ENCODE measurements around the gene SPDYE16.
"Not testable (repeated sequence)": the region's sequence is repeated elsewhere in the genome, so short reads cannot be mapped to it uniquely, and the experiment has no call there.

DNA sequence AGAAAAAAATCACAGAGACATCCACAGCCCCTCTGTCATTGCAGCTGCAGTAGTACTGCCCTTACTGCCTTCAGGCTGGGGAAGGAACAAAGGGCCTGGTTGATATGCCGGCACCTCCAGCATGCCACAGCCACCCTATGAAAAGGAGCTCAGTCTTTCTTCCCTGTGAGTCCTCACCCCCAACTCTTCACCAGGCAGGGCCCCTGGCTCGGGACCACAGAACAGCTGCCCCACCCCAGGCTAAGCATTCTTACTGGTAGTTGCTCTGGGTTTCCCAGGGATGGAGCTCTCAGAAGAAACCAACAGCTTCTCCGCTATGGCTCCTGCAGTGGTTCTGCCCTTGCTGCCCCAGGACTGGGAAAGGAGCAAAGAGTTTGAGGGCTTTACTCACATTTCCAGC lies 47.9 kb upstream of the SPDYE16 start:
- TF ChIP-seq, protein P1, sequence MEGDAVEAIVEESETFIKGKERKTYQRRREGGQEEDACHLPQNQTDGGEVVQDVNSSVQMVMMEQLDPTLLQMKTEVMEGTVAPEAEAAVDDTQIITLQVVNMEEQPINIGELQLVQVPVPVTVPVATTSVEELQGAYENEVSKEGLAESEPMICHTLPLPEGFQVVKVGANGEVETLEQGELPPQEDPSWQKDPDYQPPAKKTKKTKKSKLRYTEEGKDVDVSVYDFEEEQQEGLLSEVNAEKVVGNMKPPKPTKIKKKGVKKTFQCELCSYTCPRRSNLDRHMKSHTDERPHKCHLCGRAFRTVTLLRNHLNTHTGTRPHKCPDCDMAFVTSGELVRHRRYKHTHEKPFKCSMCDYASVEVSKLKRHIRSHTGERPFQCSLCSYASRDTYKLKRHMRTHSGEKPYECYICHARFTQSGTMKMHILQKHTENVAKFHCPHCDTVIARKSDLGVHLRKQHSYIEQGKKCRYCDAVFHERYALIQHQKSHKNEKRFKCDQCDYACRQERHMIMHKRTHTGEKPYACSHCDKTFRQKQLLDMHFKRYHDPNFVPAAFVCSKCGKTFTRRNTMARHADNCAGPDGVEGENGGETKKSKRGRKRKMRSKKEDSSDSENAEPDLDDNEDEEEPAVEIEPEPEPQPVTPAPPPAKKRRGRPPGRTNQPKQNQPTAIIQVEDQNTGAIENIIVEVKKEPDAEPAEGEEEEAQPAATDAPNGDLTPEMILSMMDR (IDR thresholded peaks at IDR 0.05), result not testable (repeated sequence)
- not testable (repeated sequence) for TF ChIP-seq POLR2A (IDR thresholded peaks at IDR 0.05)

Measured in adrenal gland (tissue), 5 donors.